ENCODE results near the gene DCST1.

Gene DCST1

GRCh38 chr1:155075535-155075934, 41.9 kb downstream of the DCST1 start:
- no peak overlapping the region for H3K4me3 ChIP-seq (replicated peaks; ENCODE audit: low read depth, low read length)
- no peak for DNase-seq (ENCODE audit: extremely low read depth, low read depth)
- TF ChIP-seq CTCF (IDR thresholded peaks at IDR 0.05; ENCODE audit: low read depth, low read length, missing control alignments) = no peak

GRCh38 chr1:155076371-155076770, 42.7 kb downstream of the DCST1 start:
- H3K4me3 ChIP-seq (replicated peaks; ENCODE audit: low read depth, low read length) = no peak overlapping the region
- no peak for TF ChIP-seq CTCF (IDR thresholded peaks at IDR 0.05; ENCODE audit: low read depth, low read length, missing control alignments)
- DNase-seq (ENCODE audit: extremely low read depth, low read depth) = no peak

- no peak for TF ChIP-seq CTCF (IDR thresholded peaks at IDR 0.05; ENCODE audit: low read depth, low read length, missing control alignments)
- no peak for DNase-seq (ENCODE audit: extremely low read depth, low read depth)
- no peak overlapping the region for H3K4me3 ChIP-seq (replicated peaks; ENCODE audit: low read depth, low read length)
Measured at GRCh38 chr1:155077346-155077745, 43.7 kb downstream of the DCST1 start.

- 0 out of 2 replicates have a peak overlapping the region, but pooled peaks have one; percentile 9 for H3K4me3 ChIP-seq (replicated peaks; ENCODE audit: low read depth, low read length)
- DNase-seq (ENCODE audit: extremely low read depth, low read depth) = no peak
- TF ChIP-seq CTCF (IDR thresholded peaks at IDR 0.05; ENCODE audit: low read depth, low read length, missing control alignments) = no peak
Measured at GRCh38 chr1:155077758-155078445, 44.3 kb downstream of the DCST1 start.

- TF ChIP-seq CTCF (IDR thresholded peaks at IDR 0.05; ENCODE audit: low read depth, low read length, missing control alignments) = no peak
- 0 out of 2 replicates have a peak within 1 kb of the TSS, but pooled peaks have one; percentile 11 for H3K4me3 ChIP-seq (replicated peaks; ENCODE audit: low read depth, low read length)
- no peak for DNase-seq (ENCODE audit: extremely low read depth, low read depth)
Measured at GRCh38 chr1:155078469-155079209, 45.0 kb downstream of the DCST1 start, which contains the start of gene EFNA3. EFNA3 (plus strand) TSS chr1:155078837; CDS start chr1:155078942, 105 bp downstream.

GRCh38 chr1:155079210-155079486, 45.5 kb downstream of the DCST1 start:
- no peak for DNase-seq (ENCODE audit: extremely low read depth, low read depth)
- TF ChIP-seq CTCF (IDR thresholded peaks at IDR 0.05; ENCODE audit: low read depth, low read length, missing control alignments) = no peak
- H3K4me3 ChIP-seq (replicated peaks; ENCODE audit: low read depth, low read length) = 0 out of 2 replicates have a peak overlapping the region, but pooled peaks have one; percentile 11

All from HFF-Myc (cell line).